PC-3 (cell line): ENCODE data around the gene NUTF2.
"Not testable (repeated sequence)": the region's sequence is repeated elsewhere in the genome, so short reads cannot be mapped to it uniquely, and the experiment has no call there.

Experiments used
- CTCF ChIP-seq: fragments of 300-600 bp; sonication (generic); conservative IDR thresholded peaks from 2 replicates; pipeline ENCODE4 v1.5.1; 2017; ENCODE audit warnings: antibody characterized with exemption, low read depth, mild to moderate bottlenecking, low read length
- EZH2 ChIP-seq: fragments of 300-600 bp; sonication (generic); IDR thresholded peaks from one replicate; pipeline ENCODE4 v1.6.1; 2017; ENCODE audit warnings: antibody characterized with exemption, mild to moderate bottlenecking, low read length; ENCODE audit not compliant: unreplicated experiment

GRCh38 chr16:67864044-67864443 is 17.3 kb downstream of the NUTF2 start:
- not testable (repeated sequence) for TF ChIP-seq CTCF, EZH2
